Activated T-cell treated with anti-CD3 and anti-CD28 coated beads, Interleukin-2, amount 50 U/mL, for 1 hour (primary cell): Measurements from ENCODE around the gene RHCE.
A peak's percentile ranks its signal among the peaks of the same experiment; 100 is the strongest.
"Not testable (repeated sequence)": the region's sequence is repeated elsewhere in the genome, so short reads cannot be mapped to it uniquely, and the experiment has no call there.

ENCODE experiments used
- DNase-seq: peaks from one replicate; pipeline ENCODE4 v3.0.0-alpha.2; 2020

RHCE gene

GRCh38 chr1:25432749-25433388 is 12.2 kb upstream of the RHCE start:
- DNase-seq: no peak

- no peak for DNase-seq
These were observed 11.5 kb upstream of the RHCE start for GRCh38 chr1:25431955-25432719.

- DNase-seq: no peak
These were observed 10.6 kb upstream of the RHCE start for GRCh38 chr1:25430967-25431881.

GRCh38 chr1:25430073-25430966 is 9.7 kb upstream of the RHCE start, which contains the start of gene MACO1:
TSS of gene MACO1 (plus strand) at chr1:25430897. CDS start at chr1:25431099, 202 bp downstream.
- DNase-seq: peak; percentile 98

- DNase-seq: no peak
These were observed 8.0 kb upstream of the RHCE start for GRCh38 chr1:25428475-25429166.

- no peak for DNase-seq
These were observed 7.1 kb upstream of the RHCE start for GRCh38 chr1:25427696-25428095.

- DNase-seq: no peak
These were observed 4.8 kb upstream of the RHCE start for GRCh38 chr1:25425098-25426085.

- DNase-seq: not testable (repeated sequence)
These were observed 2.6 kb upstream of the RHCE start for GRCh38 chr1:25423206-25423605.

GRCh38 chr1:25419339-25419738 is 1.3 kb downstream of the RHCE start:
- DNase-seq: not testable (repeated sequence)

- not testable (repeated sequence) for DNase-seq
These were observed 3.3 kb downstream of the RHCE start for GRCh38 chr1:25417280-25417679.

- not testable (repeated sequence) for DNase-seq
These were observed 6.0 kb downstream of the RHCE start for GRCh38 chr1:25414578-25414977.

GRCh38 chr1:25414157-25414556 is 6.5 kb downstream of the RHCE start:
- not testable (repeated sequence) for DNase-seq

GRCh38 chr1:25412872-25413623 is 7.6 kb downstream of the RHCE start:
- not testable (repeated sequence) for DNase-seq

- not testable (repeated sequence) for DNase-seq
These were observed 10.8 kb downstream of the RHCE start for GRCh38 chr1:25409641-25410427.

GRCh38 chr1:25405731-25406305 is 14.8 kb downstream of the RHCE start:
- DNase-seq: not testable (repeated sequence)

- peak; percentile 29 for DNase-seq
These were observed 17.4 kb downstream of the RHCE start for GRCh38 chr1:25402947-25403803.

GRCh38 chr1:25398079-25398478 is 22.5 kb downstream of the RHCE start:
- not testable (repeated sequence) for DNase-seq
